ENCODE results near the gene HIRA.
"Not testable (repeated sequence)": the region's sequence is repeated elsewhere in the genome, so short reads cannot be mapped to it uniquely, and the experiment has no call there.

HIRA gene

DNA sequence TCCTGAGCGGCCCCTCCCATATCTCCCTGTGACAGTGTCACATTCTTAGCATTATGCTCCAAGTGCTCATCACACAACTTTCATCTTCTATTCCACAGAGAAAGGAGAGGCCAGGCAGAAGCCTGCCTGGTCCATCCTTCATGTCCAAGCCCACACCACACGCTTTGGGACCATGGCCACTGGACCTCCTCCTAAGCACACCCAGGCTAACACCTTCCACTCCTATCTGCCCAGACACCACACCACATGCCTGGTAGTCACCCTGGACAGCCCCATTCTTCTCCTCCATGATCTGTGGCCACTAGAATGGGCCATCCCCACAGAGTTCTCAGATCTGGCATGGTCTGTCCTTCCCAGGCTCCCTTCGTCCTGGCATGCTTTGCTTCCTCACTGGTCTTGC, 55.3 kb downstream of the HIRA start:
- no peak for DNase-seq

DNA sequence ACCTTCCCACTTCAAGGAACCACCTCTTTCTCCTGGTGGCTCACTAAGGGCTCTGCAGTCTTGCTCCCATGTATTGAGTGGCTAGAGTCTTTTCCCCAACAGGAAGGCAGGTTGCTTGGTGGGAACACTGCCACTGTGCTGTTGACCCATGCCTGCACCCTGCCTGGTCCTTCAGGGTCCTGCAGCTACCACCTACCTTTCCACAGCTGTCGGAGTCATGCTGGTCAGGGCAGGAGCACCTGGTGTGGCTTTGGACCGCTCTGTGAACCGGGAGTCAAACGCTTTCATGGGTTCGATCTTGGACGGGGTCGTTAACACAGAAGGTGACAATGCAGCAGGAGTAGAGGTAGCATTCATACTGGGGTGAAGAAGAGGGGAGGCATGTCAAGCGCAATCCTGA, 56.1 kb downstream of the HIRA start:
- DNase-seq: no peak

DNA sequence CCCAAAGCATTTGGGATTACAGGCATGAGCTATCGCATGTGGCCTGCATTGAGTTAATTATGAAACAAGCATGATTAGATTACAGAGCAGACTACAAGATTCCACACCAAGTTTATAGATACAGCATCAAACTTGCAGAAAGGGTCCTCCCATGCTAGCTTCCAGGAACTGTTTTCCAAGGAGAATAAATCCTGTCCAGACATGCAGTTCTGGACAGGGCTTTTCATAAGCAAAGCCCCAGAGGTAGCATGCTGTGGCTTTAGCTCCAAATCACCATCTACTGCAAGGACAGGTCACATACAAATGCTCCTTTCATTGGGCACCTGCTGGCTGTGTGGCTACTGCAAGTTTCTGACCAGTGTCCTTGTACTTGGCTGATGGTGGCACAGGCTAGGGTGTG, 57.1 kb downstream of the HIRA start:
- DNase-seq: no peak

DNA sequence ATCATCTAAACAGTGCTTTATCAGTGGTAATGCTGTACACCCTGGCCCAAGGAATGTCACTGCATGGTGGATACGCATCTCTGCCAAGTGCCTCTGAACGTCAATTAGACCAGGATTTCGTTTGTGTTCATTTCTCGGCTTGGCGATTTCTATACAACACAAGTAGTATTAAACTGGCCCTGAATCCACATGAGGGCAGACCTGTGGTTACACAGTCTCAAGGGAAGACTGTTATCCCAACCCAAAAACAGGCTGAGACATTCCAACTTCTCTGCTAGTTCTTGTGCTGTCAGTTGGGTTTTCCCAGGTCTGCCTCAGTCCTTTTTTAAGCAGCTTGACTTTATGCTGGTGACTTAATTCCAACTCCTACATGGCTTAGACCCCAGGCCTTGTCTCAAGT, 58.1 kb downstream of the HIRA start:
- DNase-seq: no peak

DNA sequence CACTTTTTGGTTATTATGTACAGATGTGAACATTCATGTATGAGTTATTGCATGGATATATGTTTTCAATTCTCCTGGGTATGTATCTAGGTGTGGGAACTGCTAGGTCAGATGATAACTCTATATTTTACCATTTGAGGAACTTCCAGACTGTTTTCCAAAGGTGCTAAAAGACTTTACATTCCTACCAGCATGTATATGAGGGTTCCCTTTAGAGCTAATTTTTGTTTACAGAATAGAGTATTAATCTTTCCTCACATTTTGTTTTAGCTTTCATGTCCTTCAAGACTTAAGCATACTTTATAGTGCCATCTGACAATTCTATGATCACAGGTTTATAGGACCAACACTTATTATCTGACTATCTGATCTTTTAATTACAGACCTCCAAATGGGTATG, 59.6 kb downstream of the HIRA start:
- DNase-seq: no peak

DNA sequence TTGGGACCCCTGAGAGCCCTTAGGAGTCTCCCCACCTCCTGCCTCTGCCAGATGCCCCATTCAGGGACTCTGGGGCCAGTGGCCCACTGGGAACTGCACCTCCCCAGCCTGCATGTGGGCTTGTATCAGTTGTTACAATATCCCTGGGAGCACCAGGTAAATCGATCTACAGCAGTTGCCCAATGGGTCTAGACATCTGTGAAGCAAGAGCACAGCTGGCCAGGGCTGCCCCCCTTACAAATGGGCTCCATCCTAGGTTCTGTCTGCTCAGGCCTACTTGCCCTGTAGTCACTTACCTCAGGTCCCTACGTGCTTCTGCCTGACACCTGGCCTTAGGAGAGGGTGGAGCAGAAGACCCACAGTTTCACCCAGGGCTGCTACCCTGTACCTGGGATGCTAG, 62.7 kb downstream of the HIRA start:
- no peak for DNase-seq

DNA sequence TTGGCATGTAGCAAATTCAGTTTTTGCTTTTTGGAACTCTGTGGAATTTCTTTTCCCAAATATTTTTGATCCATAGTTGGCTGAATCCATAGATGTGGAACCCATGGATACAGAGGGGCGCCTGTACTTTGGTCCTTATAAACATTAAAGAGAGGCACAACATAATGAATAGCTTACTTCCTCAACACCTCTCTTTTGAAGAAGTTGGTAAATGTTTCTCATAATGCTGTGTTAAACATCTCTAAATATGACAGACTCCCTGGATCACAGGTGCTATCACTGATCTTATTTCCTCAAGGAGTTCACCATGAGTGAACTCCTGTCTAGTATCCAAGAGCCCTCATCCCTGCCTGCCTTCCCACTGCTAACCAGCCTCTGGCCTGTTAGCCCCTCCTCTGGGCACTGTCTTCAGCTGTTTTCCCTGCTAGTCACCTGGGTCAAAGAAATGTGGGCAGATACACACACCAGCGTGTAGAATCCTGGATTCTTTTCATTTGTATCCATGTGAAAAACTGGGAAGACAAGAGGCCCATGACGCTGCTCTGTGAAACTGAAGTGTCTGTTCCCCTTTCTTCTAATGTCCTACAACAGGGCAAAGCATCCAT, 63.7 kb downstream of the HIRA start:
- no peak for DNase-seq

DNA sequence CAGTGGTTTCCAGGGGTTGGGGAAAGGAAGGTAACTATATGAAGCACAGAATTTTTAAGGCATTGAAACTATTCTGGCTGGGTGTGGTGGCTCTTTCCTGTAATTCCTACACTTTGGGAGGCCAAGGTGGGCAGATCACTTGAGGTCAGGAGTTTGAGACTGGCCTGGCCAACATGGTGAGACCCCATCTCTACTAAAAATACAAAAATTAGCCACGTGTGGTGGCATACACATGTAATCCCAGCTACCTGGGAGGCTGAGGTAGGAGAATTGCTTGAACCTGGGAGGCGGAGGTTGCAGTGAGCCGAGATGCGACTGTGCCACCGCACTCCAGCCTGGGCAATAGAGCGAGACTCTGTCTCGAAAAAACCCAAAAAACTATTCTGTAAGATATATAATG, 68.0 kb downstream of the HIRA start:
- not testable (repeated sequence) for DNase-seq

DNA sequence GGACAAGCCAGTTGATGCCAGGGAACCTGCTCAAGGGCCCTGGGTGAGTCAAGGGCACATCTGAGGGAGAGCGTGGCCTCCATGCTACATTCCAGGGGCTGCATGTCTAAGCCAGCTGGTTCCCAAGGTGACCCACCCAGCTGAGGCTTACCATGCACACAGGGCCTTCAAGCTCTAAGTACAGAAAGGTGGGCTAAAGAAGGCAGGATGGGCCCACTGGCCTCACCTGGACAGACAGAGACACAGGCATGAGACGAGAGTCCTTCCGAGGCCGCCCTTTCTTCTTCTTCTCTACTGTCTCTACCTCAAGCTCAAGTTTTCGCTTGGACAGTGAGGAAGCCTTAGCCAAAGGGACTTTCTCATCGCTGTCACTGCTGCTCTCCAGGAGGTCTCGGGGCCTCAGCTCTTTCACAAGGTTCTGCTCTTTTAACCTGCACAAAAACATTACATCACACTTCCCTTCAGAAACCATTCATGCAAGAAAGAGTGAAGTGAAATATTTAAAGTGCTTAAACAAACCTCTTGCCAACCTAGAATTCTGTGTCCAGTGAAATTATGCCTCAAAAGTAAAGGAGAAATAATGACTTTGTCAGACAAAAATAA, 69.9 kb downstream of the HIRA start:
- DNase-seq: no peak

DNA sequence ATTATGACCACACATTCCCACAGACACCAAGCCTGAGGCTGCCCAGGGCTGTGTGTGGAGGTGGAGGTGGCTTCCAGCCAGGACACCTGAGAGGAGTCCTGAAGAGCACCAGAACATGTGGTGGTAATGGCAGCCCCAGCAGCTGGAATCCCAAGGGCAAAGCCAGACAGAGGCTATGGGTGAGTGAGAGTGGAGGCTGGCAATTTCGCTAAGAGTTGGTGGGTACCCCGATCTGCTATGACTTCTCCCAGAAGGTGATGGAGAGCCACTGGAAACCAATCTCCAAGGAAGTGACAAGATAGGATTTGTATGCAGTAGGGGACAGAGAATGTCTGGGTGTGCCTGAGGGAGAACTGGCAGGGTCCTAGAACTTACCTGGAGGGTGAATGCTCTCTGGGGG, 70.7 kb downstream of the HIRA start:
- no peak for DNase-seq

DNA sequence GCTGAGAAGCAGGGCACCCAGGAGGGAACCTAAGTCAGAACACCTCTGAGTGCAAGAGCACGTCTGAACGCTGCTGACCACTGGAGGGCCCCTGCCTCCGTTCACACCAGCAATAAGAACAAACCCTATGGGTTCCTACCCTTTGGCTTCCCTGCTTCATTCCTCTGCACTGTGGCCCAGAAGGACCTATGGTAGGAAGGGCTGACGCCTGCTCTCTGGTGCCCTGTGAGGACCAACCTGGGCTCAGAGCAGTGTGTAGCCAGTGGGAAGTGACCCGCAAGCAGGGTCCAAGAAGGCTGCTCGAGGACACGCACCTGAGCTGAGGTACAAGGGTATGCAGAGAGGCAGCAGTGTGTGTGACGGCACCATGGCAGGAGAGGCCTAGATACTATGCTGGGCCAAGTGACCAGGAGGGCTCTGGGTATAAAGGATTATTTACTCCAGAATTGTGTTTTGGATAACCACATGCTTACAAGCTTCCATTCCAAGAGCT, 71.2 kb downstream of the HIRA start:
- no peak for DNase-seq

DNA sequence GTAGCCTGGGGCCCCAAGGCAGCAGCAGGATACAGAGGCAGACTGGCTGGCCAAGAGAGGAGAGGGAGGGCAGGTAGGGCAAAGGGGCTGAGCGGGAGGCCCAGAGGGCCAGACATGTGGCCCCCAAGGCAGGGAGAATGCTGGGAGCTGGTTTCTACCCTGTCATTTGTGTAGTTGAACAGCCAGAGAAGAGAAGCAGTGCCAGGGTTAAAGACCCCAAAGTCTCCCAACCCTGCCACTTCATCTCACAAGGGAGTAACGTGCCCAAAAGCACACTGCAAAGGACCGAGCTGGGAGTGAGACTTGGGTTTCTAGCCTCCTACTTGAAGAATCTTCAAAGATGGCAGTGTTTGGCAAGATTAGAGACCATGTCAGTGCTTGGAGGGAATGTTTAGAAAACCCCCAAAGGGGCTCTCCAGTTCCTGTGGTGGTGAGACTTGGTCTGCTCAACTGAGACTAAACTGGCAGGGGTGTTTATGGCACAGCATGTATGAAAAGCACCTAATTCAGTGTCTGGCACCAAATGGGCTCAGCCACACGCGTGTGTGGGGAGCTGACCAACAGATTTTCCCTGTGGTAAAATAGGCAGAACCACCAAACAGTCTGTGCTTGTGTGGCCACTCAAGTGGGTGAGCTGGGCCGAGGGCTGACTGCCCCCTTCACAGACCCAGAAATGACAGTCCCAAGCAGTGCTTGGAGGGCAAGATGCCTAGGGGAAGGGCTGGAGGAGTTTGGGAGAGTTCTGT, 71.8 kb downstream of the HIRA start:
- no peak for DNase-seq

DNA sequence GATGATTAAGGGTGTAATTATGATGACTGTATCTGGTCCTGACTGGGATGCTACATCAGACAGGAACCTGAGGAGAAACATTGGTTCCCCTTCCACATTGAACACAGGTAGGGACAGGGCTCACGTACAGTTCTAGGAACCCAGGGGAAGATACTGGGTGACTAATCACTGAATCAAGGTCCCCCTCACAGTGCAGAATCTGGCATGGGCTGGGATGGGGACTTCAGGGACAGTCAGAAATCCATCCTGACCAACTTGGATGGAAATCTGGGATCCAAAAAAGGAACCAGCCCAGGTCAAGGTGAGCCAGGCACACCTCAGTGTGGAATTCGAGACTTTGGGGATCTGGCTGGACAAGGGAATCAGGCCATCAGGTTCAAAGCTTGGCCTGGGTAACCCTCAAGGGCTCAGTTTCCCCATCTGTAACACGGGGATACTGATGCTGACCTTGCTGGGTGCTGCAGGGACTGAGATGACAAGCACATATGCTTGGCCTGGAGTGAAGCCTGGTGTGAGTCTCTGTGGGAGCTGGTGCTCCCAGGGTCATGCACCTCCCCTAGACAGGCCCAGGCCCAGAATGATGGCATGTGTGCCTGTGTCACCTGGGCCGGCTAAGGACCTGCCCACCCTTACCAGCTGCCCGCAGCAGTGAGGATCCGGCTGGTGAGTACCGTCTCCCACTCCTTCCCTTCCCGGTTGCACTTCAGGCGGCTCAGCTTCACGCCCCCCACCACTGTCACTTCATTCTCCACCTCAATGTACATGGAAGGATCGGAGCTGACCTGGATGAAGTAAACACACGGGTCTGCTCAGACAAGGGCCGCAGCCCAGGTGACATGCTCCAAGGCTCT, 72.6 kb downstream of the HIRA start:
- no peak for DNase-seq

DNA sequence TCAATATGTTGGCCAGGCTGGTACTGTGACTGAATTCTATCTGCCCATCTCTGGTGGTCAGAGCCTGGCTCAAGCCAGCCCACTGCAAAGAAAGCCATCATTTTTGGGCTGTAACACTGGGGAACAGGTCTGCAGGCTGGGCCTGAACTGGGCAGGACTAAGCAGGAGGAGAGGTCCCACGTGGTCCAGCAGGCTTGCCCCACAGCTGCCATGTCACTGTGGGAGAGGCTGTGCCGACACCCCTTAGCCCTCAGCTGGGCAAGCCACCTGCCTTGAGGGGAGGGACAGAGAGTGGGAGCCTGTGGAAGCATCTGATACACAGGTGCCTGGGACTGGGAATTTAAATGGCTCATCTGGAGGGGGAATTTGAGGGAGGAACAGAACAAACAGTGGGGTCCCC, 73.3 kb downstream of the HIRA start:
- no peak for DNase-seq

DNA sequence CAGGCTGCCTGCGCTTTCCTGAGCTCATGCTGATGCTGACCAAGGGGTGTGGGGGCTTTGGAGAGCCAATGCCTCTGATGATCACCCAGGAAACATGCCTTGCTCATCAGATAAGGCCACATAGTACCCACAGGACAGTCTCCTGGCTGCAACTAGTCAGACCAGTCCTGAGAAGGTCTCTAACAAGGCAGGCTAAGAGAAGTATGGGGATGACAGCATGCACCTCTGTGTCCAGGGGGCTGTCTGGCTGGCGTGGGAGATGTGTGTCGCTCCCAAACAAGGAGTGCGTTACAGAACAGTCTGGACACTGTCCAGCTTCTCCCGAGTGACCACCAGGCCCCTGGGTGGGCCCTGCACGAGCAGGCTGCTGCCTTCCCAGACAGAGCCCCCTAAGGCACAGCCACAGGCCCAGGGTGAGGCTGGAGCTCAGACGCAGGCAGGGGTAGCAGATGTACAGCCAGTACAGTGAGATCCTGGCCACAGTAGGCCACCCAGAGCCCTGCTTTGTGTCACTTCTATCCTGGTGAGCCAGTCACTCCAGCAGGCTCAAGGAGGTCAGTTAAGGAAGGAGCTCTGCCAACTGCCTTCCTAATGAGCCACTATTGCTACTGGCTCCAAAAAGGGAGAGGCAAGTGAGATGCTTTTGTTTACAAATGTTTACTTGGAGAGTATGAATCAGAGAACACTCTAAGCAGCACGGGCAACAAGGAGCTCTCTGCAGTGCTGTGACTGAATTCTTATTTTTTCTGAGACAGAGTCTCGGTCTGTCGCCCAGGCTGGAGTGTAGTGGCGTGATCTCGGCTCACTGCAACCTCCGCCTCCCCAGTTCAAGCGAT, 74.0 kb downstream of the HIRA start:
- DNase-seq: no peak

DNA sequence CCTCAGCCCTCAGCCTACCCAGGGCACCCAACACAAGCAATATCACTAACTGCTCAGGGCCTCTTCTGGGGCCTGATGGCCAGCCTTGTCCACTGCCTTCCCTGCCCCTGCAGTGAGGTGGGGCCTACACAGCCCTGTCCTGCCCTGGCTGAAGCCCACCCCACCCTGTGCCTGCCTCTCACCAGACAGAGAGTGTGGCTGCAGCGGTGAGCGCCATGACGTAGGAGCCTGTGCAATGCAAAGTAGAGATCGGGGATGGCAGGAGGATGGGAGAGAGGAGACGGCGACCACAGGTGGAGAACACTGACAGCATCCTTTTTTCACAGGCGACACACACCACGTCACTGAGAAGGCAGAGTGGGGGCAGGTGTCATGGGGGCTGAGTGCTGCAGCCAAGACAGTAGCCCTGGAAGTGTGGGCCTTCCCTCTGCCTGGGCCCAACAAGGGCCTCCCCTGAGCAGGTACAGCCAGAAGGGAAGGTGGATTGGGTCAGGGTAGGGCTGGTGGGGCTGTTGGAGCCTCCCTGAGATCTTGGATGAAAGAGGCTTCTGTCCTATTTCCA, 74.7 kb downstream of the HIRA start:
- no peak for DNase-seq

DNA sequence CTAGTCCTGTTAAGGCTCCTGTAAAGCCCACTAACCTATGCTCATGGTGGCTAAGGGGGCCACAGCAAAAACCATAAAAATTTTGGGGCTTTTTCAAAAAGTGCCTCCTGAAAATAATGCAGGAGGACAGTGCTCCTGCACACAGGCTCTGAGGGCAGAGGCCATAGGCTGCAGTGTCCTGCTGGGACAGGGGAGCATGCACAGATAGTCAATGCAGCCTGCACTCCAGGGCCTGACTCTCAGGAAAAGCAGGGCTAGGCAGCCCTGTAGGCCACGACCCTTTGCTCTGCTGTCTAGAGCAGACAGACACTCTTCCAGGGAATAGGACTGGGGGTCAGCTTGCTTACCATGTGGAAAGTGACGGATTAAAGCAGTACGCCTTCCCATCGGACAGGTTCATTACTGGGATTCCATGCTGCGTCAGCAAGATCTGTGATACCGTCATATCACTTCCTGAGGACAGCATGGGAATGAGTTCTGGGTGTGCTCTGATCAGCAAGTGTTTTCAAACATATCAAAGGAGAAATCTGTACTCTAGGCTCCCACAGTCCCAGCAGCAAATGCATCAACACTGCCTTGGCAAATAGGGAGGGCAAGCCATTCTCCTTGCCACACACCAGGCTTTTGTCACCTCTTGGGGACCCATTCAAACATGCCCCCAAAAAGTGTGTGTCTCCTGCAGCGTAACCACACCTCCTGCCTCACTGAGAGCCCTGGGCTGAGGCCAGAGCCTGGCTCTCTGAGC, 75.9 kb downstream of the HIRA start:
- DNase-seq: no peak

DNA sequence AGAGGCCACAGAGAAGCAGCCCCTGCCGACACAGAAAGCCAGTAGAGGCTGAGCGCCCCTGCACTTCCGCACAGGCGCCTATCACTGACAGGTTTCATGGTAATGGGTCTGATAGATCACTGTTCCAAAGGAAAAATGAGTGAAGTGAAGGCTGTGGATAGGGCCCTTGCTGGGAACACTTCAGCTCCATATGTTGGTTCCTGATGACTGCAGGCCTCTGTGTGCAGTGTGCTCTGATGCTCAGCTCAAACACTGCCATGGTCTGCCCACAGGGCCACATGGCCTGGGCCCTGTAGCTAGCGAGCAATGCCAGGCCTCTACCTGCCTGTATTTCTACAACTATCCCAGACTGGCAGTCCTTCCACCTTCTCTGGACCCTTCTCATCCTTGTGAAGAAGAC, 77.3 kb downstream of the HIRA start:
- no peak for DNase-seq

DNA sequence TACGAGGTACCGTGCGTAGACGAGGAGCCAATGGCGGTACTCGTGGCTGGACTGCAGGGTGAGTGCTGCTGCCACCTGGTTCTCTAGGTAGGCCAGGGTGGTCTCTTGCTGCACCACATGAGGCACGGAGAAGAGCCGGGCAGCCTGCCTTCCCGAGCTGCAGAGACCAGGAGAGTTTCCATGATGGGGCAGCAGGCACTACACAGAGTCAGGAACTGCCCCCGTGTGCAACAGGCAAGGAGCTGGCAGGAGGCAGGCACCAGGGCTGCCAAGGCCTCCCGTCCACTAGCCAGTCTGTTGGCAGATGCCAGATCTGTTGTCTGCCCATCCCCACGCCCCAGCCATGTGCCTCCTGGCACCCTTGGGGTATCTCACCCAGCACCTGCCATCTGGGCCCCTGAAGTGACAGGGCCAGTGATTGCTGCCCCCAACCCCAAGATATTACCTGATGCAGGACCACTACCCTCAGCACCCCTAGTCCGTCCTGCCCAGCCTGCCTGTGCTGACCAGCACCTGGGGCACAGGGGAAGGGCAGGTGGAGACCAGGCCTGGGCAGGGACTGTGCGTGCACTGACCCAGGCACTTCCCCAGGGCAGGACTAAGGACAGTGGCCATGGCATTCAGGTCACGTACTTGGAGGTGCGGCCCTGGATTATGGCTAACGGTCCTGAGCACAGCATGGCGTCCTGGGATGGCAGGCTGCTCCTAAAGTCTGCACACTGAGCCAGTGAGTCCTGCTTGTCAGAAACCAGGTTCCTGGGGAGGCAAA, 78.0 kb downstream of the HIRA start:
- no peak for DNase-seq

DNA sequence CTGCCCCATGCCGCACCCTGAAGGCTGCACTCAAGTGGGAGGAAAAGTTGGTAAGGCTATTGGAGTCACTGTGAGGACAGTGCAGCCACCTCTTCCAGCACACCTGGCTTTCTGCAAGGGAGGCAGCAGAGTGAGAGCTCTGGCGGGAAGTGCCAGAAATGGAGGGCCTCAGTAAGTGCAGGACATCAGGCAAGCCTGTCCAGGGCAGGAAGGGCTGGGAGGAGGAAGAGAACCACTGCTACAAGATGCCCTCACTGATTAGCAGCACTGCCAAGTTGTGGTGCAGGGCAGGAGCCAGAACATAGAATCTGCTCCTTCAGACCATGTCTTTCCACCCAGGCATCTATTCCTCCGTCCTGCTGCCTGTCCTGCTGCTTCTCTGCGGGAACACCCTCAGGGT, 78.8 kb downstream of the HIRA start:
- no peak for DNase-seq

DNA sequence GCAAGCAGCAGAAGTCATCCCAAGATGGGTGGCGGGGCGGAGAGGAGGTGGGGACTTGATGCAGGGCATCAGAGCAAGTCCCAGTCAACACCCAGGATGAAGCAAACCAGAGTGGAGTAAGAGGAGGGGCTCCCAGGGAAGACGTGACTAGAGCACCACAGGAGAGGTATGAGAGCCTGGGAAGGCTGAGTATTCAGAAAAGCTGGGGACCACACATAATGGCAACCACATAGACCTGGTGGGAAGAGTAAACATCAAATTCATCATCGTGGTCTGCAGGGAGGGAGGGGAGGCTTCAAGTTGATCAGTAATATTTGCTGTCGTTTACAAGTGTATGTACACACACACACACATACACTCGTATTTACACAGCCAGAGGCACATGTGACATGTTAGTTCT, 79.3 kb downstream of the HIRA start:
- DNase-seq: no peak

Measured in activated T-cell treated with anti-CD3 and anti-CD28 coated beads, Interleukin-2, amount 50 U/mL, for 48 hours (primary cell).